GM23338 (cell line): ENCODE data around the gene CNTNAP2. TPM values are rescaled to one million over a fixed set of nuclear protein-coding genes. Genes with fewer than 3 reads are reported as not detected.

Experiments used
- ATAC-seq: fragments of 200-7000 bp; cut with Tn5 transposase; 3 replicates; pipeline ENCODE4 v1.9.1; 2020
- DNase-seq: peaks from one replicate; pipeline ENCODE4 v3.0.0-alpha.2; 2015; ENCODE audit warnings: low spot score
- H2AFZ ChIP-seq: fragments of 200-600 bp; sonication (generic); 2 replicates; pipeline ENCODE4 v1.8.0; 2016; ENCODE audit warnings: antibody characterized with exemption, mild to moderate bottlenecking, moderate library complexity
- H3F3A ChIP-seq: fragments of 200-600 bp; sonication (generic); replicated peaks from 2 replicates; pipeline ENCODE4 v1.8.0; 2017; ENCODE audit warnings: antibody characterized with exemption, mixed run types, low read depth
- H3K27ac ChIP-seq: fragments of 200-600 bp; sonication (generic); 2 replicates; pipeline ENCODE4 v1.6.1; 2016; ENCODE audit warnings: low read depth
- H3K27me3 ChIP-seq: fragments of 200-600 bp; sonication (generic); 2 replicates; pipeline ENCODE4 v1.8.0; 2016; ENCODE audit warnings: mild to moderate bottlenecking, mixed run types, moderate library complexity; ENCODE audit not compliant: insufficient read depth
- H3K36me3 ChIP-seq: fragments of 200-600 bp; sonication (generic); 2 replicates; pipeline ENCODE4 v1.8.0; 2016; ENCODE audit warnings: mild to moderate bottlenecking; ENCODE audit not compliant: insufficient read depth
- H3K4me1 ChIP-seq: fragments of 200-600 bp; sonication (generic); 2 replicates; pipeline ENCODE4 v1.8.0; 2016; ENCODE audit warnings: mild to moderate bottlenecking, moderate library complexity; ENCODE audit not compliant: insufficient read depth
- H3K4me2 ChIP-seq: fragments of 200-600 bp; sonication (generic); 2 replicates; pipeline ENCODE4 v1.7.1; 2017; ENCODE audit warnings: mixed run types
- H3K4me3 ChIP-seq: fragments of 200-600 bp; sonication (generic); 2 replicates; pipeline ENCODE4 v1.6.1; 2016; ENCODE audit warnings: mixed run types
- H3K79me2 ChIP-seq: fragments of 200-600 bp; sonication (generic); replicated peaks from 2 replicates; pipeline ENCODE4 v1.8.0; 2017; ENCODE audit warnings: mild to moderate bottlenecking; ENCODE audit not compliant: insufficient read depth
- H3K9me2 ChIP-seq: fragments of 200-600 bp; sonication (generic); 2 replicates; pipeline ENCODE4 v1.8.0; 2017; ENCODE audit not compliant: insufficient read depth
- H4K20me1 ChIP-seq: fragments of 200-600 bp; sonication (generic); replicated peaks from 2 replicates; pipeline ENCODE4 v1.8.0; 2017; ENCODE audit warnings: mild to moderate bottlenecking; ENCODE audit not compliant: insufficient read depth
- H3K27ac Mint-ChIP-seq: 2 replicates; pipeline ENCODE4 v1.8.0; 2020; ENCODE audit warnings: inconsistent platforms, mild to moderate bottlenecking, moderate library complexity, mixed read lengths
- H3K27me3 Mint-ChIP-seq: 3 replicates; pipeline ENCODE4 v1.8.0; 2022; ENCODE audit warnings: low read depth, mild to moderate bottlenecking, moderate library complexity, mixed read lengths, inconsistent platforms; ENCODE audit not compliant: insufficient read depth, poor library complexity
- H3K36me3 Mint-ChIP-seq: 3 replicates; pipeline ENCODE4 v1.8.0; 2021; ENCODE audit warnings: low read depth, mild to moderate bottlenecking, inconsistent platforms, moderate library complexity, mixed read lengths
- H3K4me1 Mint-ChIP-seq: 3 replicates; pipeline ENCODE4 v1.8.0; 2020; ENCODE audit warnings: mild to moderate bottlenecking, inconsistent platforms, mixed read lengths
- H3K4me3 Mint-ChIP-seq: 3 replicates; pipeline ENCODE4 v1.8.0; 2021; ENCODE audit warnings: moderate library complexity, mild to moderate bottlenecking, inconsistent platforms, mixed read lengths
- H3K9me3 Mint-ChIP-seq: 3 replicates; pipeline ENCODE4 v1.8.0; 2020; ENCODE audit warnings: moderate library complexity, mild to moderate bottlenecking, inconsistent platforms, mixed read lengths
- CREB1 ChIP-seq: fragments of 250-450 bp; sonication (Bioruptor Pico); IDR thresholded peaks from 2 replicates; pipeline ENCODE4 v1.5.0; 2020; ENCODE audit warnings: low read depth, mild to moderate bottlenecking, moderate library complexity
- CTCF ChIP-seq, 2 experiments: fragments of 200-600 bp in 1 of 2; sonication (generic) in 1 of 2; conservative IDR thresholded peaks; 2 replicates each; pipeline versions ENCODE4 v1.5.1 to v1.6.1; 2016 to 2017; ENCODE audit warnings: antibody characterized with exemption in 2 of 2, low read depth in 2 of 2, mild to moderate bottlenecking in 2 of 2, moderate library complexity in 1 of 2
- ETS1 ChIP-seq: IDR thresholded peaks from 2 replicates; pipeline ENCODE4 v1.6.1; 2016; ENCODE audit warnings: antibody characterized with exemption
- EZH2 ChIP-seq: fragments of 200-600 bp; sonication (generic); IDR thresholded peaks from one replicate; pipeline ENCODE4 v1.8.0; 2017; ENCODE audit warnings: antibody characterized with exemption, mild to moderate bottlenecking, low read depth; ENCODE audit not compliant: unreplicated experiment
- STAT1 ChIP-seq: IDR thresholded peaks from one replicate; pipeline ENCODE4 v1.6.1; 2016; ENCODE audit warnings: antibody characterized with exemption; ENCODE audit not compliant: unreplicated experiment
- ZNF114 ChIP-seq: fragments of 250-450 bp; sonication (Bioruptor Pico); IDR thresholded peaks from 2 replicates; pipeline ENCODE4 v1.5.0; 2020; ENCODE audit warnings: mild to moderate bottlenecking, moderate library complexity
- ZNF331 ChIP-seq: fragments of 250-450 bp; sonication (Bioruptor Pico); IDR thresholded peaks from 2 replicates; pipeline ENCODE4 v1.5.0; 2020; ENCODE audit warnings: low read depth, mild to moderate bottlenecking, moderate library complexity
- polyA plus RNA-seq: library from polyadenylated mRNA; unstranded; fragments of >200 nt; fragmentation: Nextera tagmentation; extraction: Ambion mirVana; gene quantifications from 2 replicates; pipeline ENCODE4 v1.2.1, GENCODE V29; 2016
- total RNA-seq: library from RNA; depleted of rRNA; stranded (reverse); fragments of >200 nt; shearing (Covaris generic); gene quantifications from 2 replicates; pipeline ENCODE4 v1.2.3, GENCODE V29; 2014
- TF ChIP-seq, protein P1 (sequence below): IDR thresholded peaks from one replicate; pipeline ENCODE4 v1.6.1; 2018; ENCODE audit warnings: antibody characterized with exemption; ENCODE audit not compliant: unreplicated experiment

The CNTNAP2 gene
- total and polyA plus RNA-seq, 2 experiments from 2014 or later, result 38.2 to 61.3 TPM

DNA sequence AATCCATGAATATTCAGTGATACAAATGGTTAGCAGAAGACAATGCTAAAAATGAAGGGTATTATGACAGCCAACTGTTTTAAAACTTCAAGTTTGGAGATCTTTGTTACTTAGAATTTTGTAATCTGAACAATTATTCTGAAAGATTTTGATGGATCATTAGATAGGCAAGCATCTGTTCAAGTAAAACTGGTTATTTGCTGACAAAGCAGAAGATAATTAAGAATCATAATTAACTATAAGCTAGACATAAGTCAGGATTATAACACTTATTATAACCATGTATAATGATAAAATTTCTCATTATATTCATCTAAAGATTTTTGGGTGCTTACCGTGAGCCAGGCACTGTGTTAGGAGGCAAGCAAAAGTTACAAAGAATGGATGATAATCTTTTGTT lies 1145.1 kb downstream of the CNTNAP2 start (continued):
- TF ChIP-seq, protein P1, sequence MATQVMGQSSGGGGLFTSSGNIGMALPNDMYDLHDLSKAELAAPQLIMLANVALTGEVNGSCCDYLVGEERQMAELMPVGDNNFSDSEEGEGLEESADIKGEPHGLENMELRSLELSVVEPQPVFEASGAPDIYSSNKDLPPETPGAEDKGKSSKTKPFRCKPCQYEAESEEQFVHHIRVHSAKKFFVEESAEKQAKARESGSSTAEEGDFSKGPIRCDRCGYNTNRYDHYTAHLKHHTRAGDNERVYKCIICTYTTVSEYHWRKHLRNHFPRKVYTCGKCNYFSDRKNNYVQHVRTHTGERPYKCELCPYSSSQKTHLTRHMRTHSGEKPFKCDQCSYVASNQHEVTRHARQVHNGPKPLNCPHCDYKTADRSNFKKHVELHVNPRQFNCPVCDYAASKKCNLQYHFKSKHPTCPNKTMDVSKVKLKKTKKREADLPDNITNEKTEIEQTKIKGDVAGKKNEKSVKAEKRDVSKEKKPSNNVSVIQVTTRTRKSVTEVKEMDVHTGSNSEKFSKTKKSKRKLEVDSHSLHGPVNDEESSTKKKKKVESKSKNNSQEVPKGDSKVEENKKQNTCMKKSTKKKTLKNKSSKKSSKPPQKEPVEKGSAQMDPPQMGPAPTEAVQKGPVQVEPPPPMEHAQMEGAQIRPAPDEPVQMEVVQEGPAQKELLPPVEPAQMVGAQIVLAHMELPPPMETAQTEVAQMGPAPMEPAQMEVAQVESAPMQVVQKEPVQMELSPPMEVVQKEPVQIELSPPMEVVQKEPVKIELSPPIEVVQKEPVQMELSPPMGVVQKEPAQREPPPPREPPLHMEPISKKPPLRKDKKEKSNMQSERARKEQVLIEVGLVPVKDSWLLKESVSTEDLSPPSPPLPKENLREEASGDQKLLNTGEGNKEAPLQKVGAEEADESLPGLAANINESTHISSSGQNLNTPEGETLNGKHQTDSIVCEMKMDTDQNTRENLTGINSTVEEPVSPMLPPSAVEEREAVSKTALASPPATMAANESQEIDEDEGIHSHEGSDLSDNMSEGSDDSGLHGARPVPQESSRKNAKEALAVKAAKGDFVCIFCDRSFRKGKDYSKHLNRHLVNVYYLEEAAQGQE, result no peak
- TF ChIP-seq ZNF114 (CRISPR knock-in tag) (no peak), ZNF331 (CRISPR knock-in tag) (no peak), ETS1 (no peak), CREB1 (CRISPR knock-in tag) (no peak), STAT1 (no peak)

- H3K27ac ChIP-seq, result no peak overlapping the region
- H4K20me1 ChIP-seq, result no peaks in the 10 kb centered on the region
- no peaks in the 10 kb centered on the region for H3K79me2 ChIP-seq
- H3K4me3 Mint-ChIP-seq, result no peak overlapping the region
- no peak for ATAC-seq
- H3K27ac Mint-ChIP-seq, result no peak overlapping the region
- H3K9me2 ChIP-seq, result no peaks in the 10 kb centered on the region
- no peaks in the 10 kb centered on the region for H3K4me1 ChIP-seq
- no peaks in the 10 kb centered on the region for H3K27me3 ChIP-seq
- H3K36me3 Mint-ChIP-seq, result no peaks in the 10 kb centered on the region
- no peak overlapping the region for H2AFZ ChIP-seq
- no peak overlapping the region for H3K4me2 ChIP-seq
- no peak for DNase-seq
- H3K9me3 Mint-ChIP-seq, result peaks cover 28% of the 10 kb centered on the region
- peaks cover 3% of the 10 kb centered on the region for H3K27me3 Mint-ChIP-seq
- no peaks in the 10 kb centered on the region for H3F3A ChIP-seq
- H3K4me1 Mint-ChIP-seq, result no peaks in the 10 kb centered on the region
- no peak overlapping the region for H3K4me3 ChIP-seq
- TF ChIP-seq EZH2 (no peak), ZNF114 (CRISPR knock-in tag) (no peak), CTCF (conservative IDR thresholded peaks at IDR 0.05; ENCODE audit: low read depth in 2 of 2) (no peak)
- H3K36me3 ChIP-seq, result no peaks in the 10 kb centered on the region
Observed at GRCh38 chr7:147265528-147265927, 1148.9 kb downstream of the CNTNAP2 start.
